ELF-1 (cell line): ENCODE measurements around the gene COL2A1.
A peak's percentile ranks its signal among the peaks of the same experiment; 100 is the strongest.

Experiments used
- DNase-seq: peaks from one replicate; pipeline ENCODE4 v3.0.0-alpha.2; 2016; ENCODE audit warnings: low read depth, low spot score

The COL2A1 gene

GRCh38 chr12:48004053-48004941 is at the start of gene COL2A1:
Gene COL2A1 (minus strand): TSS chr12:48004476. CDS start chr12:48004321, 155 bp downstream.
- DNase-seq = peak; percentile 84

GRCh38 chr12:48053883-48054282 is 49.6 kb upstream of the COL2A1 start:
- DNase-seq = no peak

- no peak for DNase-seq
Observed at GRCh38 chr12:48053122-48053521, 48.8 kb upstream of the COL2A1 start.

DNA sequence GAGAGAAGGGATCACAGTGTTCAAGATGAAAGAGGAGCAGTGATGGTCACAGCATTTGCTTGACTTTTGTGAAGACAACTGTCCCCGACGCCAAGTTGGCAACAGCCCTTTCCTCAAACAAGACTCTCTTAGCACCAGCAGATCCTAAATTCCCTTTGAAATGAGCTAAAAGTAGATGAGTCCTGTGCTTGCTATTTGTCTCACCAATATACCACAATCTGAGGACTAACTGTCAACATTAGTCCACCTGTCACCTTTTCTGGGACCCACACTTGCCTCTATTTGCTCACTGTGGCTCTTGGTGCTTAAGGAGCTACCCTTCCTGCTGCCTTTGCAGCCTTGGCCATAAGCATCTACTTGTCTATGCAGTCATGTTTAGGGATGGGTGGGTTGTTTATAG is 47.4 kb upstream of the COL2A1 start:
- DNase-seq = no peak

DNA sequence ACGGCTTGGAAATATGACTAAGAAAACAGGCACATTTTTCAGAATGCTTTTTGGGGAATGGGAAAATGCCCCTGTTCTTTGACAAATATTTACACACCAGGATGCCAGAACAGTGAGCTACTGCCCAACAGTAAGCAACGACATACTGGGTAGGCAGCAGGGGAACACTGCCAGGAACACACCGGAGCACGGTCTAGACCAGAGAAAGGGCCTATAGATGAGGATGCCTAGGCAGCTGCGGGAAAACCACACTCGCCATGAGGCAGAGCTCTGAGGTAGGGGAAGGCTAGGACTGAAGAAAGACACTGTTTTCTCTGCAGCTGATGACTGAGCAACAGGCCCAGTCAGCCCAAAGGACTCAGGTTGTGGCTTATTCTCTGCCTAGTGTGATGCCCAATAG is 45.9 kb upstream of the COL2A1 start:
- DNase-seq = no peak

- no peak for DNase-seq
Observed at GRCh38 chr12:48045965-48046518, 41.8 kb upstream of the COL2A1 start.

- DNase-seq = no peak
Observed at GRCh38 chr12:48045061-48045846, 41.0 kb upstream of the COL2A1 start.

GRCh38 chr12:48044396-48044795 is 40.1 kb upstream of the COL2A1 start:
- DNase-seq = no peak

DNA sequence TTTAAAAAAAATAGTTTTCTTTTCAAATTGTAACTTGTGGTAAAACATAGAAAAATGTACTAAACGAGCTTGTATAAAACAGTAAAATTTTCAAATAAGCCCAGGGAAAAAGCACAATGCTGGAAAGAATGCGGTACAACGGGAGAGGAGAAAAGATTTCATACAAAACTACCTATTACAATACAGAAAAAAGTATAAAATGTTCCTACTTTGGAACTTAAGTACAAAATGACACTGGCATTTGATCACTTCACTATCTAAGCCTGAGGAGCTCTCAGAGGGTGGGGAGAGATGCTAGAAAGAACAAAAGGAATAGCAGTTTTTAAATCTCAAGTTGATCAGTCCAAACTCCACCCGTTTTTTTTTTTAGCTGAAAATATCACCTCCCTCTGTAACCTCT is 39.5 kb upstream of the COL2A1 start:
- no peak for DNase-seq

GRCh38 chr12:48041591-48042423 is 37.5 kb upstream of the COL2A1 start:
- no peak for DNase-seq

- DNase-seq = no peak
Observed at GRCh38 chr12:48040354-48040753, 36.1 kb upstream of the COL2A1 start.

DNA sequence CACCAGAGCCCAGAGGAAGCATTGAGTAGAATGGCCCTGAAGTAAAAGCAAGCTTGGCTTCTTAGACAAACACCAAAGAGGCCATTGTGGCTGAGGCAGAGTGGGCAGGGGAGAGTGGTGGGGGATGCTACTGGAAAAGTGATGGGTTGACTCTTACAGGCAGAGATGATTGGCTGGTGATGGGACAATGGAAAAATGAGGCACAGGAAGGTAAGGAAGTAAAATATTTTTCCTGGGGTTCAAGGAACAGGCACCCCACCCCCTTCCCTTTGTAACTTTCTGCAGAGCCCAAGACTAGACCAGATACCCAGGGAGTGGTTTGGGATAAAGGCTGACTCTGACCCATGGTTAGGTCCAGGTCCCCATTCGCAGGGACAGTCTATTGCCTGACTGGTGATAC is 34.9 kb upstream of the COL2A1 start:
- DNase-seq = no peak

DNA sequence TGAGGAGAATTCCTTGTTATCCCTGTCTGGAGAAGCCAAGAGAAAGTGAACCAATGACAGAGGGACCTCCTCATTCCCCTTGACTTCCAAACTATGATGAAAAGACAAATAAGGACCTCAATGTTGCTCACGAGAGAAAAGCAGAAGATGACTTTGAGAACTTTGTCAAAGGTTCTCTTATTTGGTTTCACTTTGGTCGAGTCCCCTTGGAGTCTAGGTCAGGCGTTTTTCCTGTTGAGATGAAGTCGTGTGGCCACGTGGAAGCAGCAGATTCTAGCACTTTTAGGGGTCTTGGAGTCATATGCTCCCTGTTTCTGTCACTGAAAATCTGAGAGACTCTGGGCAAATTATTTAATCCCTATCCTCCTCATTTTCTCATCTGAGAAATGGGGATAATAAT is 33.8 kb upstream of the COL2A1 start:
- DNase-seq = no peak

- DNase-seq = peak; percentile 96
Observed at GRCh38 chr12:48037267-48037915, 33.1 kb upstream of the COL2A1 start.

DNA sequence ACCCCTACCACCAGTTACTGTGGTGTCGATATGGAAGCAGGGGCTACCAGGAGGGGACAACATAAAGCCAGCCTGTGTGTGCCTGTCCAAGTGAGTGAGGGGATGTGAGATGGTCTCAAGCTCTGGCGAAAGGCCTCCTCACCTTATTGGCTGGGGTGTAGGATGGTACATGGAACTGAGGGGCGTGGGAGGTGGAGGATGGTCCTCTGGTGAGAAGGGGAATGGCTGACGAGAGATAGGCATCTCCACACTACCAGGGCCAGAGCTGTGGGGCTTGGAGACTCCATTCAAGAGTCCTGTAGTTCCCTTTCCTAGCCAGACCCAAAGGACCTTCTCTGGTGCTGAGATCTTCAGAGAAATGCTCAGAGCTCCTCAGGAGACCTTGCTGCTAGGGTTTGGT is 32.5 kb upstream of the COL2A1 start:
- DNase-seq = no peak

GRCh38 chr12:48034835-48035805 is 30.8 kb upstream of the COL2A1 start:
- no peak for DNase-seq

DNA sequence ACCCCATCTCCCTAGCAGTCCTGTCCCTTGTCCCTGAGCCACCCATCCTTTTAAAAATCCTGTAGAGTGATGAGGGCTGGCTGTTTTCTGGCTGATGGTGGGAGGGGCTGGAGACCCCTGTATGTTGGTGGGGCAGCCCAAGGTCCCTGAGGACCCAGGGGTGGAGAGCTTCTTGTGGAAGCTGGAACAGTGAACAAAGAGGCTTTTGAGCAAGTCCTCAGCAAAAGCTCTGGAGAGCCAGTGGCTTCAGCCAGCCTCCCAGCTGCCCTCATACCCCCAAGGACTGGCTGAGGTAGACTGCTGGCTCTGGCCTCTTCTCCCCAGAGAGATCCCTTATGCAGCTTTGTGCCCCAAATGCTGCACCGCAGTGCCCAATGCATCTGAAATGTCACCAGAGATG is 29.2 kb upstream of the COL2A1 start:
- no peak for DNase-seq

GRCh38 chr12:48032597-48032996 is 28.3 kb upstream of the COL2A1 start:
- no peak for DNase-seq

DNA sequence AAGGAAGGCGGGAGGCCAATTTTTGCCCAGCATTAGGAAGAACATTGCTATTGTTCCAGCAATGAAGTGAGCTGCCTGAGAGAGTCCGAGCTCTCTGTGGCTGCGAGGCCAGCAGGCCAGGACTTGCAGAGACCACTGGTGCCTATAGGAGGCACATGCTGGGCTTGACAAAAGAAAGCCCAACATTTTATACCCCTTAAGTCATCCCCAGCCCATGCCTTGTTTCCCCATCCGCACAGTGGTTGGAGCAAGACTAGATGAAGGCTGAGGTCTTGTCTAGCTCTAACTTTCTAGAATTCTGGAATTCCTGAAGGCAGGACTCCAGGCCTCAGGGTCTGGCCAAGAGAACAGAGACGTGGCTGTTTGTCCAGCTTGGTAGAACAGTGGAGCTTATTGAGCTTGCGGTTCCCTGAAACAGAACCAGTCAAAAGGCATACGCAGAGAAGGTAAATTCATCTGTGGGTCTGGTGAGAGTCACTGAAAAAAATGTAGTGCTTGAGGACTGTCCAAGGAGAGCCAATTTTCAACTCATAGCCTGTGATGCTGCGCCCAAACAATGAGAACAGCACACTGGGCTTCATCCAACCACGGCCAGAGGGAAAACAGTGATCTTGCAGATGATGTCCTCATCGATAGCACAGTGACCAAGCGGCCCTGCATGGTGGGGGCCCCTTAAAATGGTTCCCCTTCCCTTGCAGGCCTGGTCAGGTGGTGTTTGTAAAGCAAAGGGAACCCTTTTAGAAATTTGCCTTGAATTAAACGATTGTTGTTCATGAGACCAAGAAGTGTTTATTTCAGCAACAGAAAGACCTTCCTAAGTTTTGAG is 27.1 kb upstream of the COL2A1 start:
- DNase-seq = peak; percentile 71
